HG02840 (cell line): ENCODE results near the gene ZNF526.

Experiments used
- ATAC-seq: cut with Tn5 transposase; IDR thresholded peaks from one replicate; pipeline ENCODE4 v1.9.1; 2021; ENCODE audit warnings: mild to moderate bottlenecking, moderate library complexity, moderate number of reproducible peaks; ENCODE audit not compliant: unreplicated experiment, low FRiP score

ZNF526 gene

DNA sequence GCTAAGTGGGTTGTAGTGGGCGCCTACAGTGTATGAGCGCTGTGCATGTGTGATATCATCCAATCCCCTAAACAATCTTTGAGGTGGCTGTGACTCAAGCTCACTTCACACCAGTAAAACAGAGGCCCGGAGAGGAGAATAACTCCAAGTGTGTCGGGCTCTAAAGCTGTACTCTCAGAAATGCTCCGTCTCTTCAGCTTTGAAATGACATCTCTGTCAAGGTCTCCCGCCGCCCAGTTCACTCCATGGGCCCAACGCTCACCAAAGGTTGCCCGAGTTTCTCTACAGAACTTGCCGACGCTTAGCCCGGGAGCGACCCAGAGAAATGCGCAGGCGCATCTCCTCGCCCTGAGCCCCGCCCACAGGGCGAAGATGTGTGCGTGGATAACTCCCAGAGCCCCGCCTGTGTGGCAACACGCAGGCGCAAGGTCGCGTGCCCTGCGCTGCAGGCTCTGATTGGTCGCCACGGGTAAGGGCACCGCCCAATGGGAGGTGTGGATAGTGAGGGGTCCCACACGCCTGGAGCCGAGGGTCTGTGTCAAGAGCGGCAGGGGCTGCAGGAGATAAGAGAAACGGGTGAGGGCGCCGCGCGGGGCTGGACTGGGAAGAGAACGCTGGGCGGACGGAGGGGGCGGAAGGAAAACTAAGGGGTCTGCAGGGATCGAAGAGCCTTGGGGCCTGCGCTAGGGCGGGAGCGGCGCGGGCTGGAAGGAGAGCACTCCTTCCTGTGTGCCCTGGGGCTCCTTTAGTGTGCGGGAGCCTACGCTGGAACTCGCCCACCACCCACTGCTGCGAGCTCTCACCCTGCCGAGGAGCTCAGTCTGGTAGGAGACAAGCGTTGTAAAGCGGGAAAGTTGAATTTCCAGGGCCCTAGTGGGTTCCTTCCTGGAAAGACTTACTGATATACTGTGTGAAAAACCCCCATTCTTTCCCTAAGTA lies at the start of gene ZNF526:
Gene ZNF526, plus strand, starts transcription at position 501 of the 939 bp plus-strand sequence. CDS start 4,092 bp downstream, outside the sequence.
- peak; percentile 59 for ATAC-seq

DNA sequence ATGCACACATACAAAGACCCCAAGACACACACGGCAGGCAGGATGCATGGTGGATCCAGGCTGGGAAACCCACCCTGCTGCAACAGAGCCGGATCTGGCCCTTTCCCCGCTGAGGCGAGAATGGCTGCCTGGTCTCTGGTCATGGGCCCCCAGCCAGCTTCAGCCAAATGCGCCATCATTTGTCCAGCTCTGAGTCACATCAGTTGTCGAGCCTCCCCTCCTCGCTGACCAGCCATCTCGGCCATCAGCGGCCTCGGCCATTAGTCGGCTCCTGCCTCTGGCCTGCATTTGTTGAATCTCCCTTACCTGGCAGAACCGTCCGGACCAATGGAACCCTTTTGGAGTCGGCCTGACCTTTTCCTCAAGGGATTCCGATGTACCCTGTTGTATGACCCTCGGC lies 49.4 kb upstream of the ZNF526 start:
- ATAC-seq, result no peak

DNA sequence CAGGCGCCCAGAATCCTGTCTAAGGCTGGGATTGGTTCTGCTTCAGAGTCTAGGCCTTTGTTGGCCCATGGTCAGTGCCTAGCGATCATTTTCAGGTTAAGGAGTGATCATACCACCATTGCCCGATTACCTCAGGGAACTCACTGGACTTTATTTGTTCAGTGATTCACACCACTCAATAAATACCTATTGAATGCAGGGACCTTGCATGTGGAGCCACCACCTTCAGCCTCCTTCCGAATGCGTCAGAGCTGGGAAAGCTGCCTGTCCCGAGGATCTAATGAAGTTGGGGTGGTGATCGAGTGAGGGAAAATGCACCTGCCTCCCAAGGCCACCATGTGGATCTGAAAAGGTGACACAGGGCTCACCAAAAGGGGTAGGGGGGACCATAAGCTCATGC lies 47.9 kb upstream of the ZNF526 start:
- ATAC-seq, result no peak

GRCh38 chr19:42173695-42174094 lies 46.4 kb upstream of the ZNF526 start:
- ATAC-seq, result no peak

GRCh38 chr19:42174188-42174587 lies 45.9 kb upstream of the ZNF526 start:
- ATAC-seq, result no peak

- no peak for ATAC-seq
These were observed 45.0 kb upstream of the ZNF526 start for GRCh38 chr19:42174958-42175734.

DNA sequence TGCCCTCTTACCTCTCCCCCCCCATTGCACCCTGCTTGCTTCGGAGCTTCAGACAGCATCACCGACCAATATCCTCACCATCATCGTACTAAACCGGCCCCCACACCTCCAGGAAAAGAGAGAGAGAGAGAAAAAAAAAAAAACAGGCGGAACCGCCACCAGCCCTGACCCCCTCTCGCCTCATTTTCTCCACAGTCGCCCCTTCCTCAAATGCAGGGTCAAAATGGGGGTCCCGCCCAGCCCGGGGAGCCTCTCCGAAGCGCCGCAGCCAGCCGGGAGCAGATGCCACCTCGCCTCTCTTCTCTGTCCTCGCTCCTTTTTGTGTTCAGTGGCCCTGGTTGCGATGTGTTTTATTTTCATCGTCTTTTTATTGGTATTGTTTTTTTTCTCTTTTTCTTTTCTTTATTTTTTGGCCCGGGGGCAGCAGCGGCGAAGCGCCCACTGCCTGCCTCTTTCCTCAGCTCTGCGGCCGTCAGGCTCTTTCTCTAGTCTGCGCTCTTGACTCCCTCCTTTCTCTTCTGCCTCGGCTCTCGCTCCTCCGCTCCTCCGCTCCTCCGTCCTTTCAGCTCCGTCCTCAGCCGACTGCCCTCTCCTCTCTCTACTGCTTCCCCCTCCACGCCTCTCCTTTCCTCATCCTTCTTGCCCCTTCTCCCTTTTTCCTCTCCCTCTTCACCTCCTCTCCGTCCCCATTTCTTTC lies 44.0 kb upstream of the ZNF526 start:
- no peak for ATAC-seq

DNA sequence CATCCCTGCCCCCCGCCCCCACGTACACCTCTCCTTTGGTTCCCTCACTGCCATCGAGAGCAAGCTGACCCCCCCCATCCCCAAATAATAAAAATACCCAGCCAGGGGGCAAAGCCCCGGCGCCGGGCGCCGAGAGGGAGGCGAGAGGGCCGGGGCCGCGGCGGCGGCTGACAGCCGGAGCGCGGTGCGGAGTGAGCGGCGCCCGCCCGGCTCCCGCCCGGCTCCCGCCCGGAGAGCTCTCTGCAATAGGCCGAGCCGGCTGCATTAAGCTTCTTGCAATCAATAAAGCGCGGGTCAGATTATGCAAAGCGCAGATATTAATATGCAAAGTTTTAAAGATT lies 43.5 kb upstream of the ZNF526 start:
- no peak for ATAC-seq

- no peak for ATAC-seq
These were observed 43.0 kb upstream of the ZNF526 start for GRCh38 chr19:42176990-42177685.

DNA sequence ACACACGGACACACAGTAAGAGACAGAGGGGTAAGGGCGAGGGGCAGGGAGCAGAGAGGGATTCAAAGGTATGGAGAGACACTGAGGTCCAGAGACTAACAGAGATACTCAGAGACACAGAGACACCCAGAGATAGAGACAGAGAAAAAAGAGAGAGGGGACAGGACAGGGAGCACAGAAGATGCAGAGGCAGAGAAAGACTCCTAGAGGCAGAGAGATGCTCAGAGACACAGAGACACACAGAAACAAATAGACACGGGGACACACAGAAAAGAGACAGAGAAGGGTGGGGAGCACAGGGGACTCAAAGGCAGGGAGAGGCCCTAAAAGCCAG lies 42.5 kb upstream of the ZNF526 start:
- no peak for ATAC-seq

DNA sequence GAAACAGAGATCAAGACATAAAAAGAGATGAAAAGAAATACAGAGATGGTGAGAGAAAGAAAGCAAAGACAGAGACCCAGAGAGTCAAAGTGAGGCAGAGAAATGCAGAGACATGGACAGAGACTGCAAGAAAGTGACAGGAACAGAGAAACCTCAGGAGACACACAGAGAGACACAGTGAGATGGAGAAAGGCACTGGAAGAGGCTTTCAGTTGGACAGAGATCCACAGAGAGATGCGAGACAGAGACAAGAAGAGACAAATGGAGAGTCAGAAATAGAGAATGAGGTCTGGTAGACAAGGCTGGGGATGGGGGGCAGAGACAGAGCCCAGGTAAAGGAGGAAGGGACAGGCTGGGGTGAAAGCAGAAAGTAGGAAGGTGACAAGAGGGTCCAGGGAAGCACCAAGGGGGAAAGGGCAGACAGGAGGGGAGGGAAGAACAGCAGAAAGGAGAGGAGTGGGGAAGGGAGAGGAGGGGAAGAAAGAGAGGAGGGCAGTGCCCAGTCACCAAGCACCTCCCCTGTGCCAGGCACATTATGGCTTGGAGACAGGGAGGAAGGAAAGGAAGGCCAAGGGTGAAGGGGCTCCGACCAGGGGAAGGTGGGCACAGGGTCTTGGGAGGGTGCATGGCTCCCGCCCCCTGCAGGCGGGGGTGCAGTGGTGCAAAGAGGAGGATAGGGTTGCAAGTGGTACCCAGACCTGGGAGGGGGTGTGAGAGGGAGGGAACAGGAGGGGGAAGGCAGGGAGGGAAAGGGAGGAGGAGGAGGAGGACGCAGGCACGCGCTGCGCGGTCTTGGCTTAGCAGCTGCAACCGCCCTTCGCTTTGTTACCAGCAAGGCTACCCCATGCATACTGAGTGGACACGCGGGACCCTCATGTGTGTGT lies 41.1 kb upstream of the ZNF526 start:
- ATAC-seq, result no peak

DNA sequence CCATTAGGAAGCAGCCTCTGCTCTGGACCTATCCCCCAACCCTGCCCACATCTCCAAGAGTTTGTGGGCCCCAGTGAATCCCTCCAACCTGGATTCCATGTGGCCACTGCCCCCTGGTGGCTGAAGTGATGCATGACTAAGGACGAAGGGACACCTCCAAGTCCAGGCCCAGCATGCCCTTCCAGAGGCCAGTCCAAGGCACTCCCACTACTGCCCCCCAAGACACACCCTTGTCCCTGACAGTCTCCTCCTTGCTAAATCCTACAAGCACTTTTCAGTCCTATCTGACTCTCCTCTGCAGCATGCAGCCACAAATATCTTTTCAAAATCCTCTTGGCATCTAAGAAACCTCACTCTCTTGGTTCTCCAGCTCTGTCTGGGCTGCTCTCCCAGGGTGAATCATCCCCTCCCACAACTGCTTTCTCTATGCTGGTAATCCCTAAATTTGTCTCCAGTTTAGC lies 35.7 kb upstream of the ZNF526 start:
- ATAC-seq, result no peak

GRCh38 chr19:42185277-42185676 lies 34.8 kb upstream of the ZNF526 start:
- ATAC-seq, result no peak

- no peak for ATAC-seq
These were observed 31.4 kb upstream of the ZNF526 start for GRCh38 chr19:42188665-42189064.

DNA sequence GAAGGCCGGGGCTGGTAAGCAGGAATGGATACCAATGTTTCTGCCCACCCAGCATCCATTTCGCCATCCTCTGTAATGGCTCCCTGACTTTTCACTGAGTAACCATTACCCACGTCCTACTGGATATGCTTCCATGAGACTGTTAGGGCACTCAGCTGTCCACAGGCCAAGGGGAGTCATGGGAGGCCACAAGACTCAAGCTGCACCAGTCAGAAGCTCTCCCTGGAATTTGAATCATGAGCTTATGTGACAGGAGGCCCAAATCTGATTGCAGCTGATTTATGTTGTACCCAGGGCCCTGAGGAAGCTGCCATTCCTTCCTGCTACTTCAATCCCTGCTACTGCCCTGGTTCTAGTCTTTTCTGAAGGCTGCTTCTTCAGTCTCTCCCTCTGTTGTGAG lies 31.0 kb upstream of the ZNF526 start:
- no peak for ATAC-seq

DNA sequence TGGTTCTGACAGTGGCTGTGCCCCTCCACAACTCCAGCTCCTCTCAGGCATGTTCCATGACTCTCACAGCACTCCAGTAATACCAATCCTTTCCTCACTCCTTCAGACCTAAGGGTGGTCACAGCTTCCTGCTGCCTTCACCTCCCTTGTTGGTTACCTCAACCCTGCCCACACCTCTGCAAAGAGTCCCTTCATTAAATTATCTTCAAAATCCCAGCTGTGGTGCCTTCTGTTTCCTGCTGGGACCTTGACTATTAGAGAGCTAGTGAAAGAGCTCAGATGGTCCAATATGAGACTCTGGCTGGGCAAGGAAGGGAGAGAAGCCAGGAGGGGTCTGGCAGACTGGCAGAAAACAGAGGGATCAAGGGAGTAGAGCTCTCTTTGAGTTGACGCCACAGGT lies 28.8 kb upstream of the ZNF526 start:
- ATAC-seq, result no peak

GRCh38 chr19:42191855-42192254 lies 28.3 kb upstream of the ZNF526 start:
- no peak for ATAC-seq

DNA sequence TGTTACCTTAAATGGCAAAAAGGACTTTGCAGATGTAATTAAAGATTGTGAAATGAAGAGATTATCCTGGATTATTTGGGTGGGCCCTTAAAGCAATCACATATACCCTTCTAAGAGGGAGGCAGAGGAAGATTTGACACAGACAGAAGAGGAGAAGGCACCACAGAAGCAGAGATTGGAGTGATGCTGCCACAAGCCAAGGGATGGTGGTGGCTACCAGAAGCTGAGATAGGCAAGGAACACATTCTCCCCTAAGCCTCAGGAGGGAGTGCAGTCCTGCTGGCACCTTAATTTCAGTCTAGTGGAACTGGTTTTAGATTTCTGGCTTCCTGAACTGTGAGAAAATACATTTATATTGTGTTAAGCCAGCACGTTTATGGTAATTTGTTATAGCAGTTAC lies 26.8 kb upstream of the ZNF526 start:
- no peak for ATAC-seq

DNA sequence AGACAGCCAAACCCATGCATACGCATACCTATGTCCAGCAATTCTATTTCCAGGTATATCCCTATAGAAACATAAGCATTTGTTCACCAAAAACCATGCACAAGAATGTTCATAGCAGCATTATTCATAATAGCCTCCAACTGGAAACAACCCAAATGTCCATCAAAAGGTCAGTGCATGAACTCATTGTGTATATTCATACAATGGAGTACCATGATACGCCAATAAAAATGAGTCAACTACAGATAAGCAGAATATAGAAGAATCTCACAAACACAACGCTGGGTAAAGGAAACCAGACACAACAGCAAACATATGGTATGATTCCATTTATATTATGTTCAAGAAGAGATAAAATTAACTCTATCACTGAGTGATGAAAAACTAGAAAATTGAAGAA lies 26.4 kb upstream of the ZNF526 start:
- no peak for ATAC-seq
